ENCODE results near the gene ZNF468.

DNA sequence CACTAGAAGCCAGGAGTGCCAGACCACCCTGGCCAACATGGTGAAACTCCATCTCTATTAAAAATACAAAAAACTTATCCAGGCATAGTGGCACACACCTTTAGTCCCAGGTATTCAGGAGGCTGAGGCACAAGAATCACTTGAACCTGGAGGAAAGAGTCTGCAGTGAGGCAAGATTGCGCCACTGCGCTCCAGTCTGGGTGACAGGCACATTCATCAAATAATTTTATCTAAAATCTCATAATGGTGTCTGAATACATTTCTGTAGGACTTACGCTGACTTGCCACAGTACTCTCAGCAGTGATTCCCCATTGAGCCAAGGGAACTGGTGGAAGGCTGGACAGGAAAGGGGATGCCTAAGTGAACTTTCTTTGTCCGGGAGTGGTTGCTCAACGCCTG lies 31.7 kb downstream of the ZNF468 start:
- TF ChIP-seq, protein P1, sequence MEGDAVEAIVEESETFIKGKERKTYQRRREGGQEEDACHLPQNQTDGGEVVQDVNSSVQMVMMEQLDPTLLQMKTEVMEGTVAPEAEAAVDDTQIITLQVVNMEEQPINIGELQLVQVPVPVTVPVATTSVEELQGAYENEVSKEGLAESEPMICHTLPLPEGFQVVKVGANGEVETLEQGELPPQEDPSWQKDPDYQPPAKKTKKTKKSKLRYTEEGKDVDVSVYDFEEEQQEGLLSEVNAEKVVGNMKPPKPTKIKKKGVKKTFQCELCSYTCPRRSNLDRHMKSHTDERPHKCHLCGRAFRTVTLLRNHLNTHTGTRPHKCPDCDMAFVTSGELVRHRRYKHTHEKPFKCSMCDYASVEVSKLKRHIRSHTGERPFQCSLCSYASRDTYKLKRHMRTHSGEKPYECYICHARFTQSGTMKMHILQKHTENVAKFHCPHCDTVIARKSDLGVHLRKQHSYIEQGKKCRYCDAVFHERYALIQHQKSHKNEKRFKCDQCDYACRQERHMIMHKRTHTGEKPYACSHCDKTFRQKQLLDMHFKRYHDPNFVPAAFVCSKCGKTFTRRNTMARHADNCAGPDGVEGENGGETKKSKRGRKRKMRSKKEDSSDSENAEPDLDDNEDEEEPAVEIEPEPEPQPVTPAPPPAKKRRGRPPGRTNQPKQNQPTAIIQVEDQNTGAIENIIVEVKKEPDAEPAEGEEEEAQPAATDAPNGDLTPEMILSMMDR (optimal IDR thresholded peaks at IDR 0.05 in 1 of 3, IDR thresholded peaks at IDR 0.05 in 1 of 3, conservative IDR thresholded peaks at IDR 0.05 in 1 of 3; ENCODE audit: extremely low read depth in 1 of 3, insufficient read depth in 2 of 3, low read length in 3 of 3), result no peak
- no peak for TF ChIP-seq EZH2 (IDR thresholded peaks at IDR 0.05; ENCODE audit: low read length)

All from keratinocyte (primary cell).